ENCODE measurements around the gene ISCA2. TPM values are rescaled to one million over a fixed set of nuclear protein-coding genes. Genes with fewer than 3 reads are reported as not detected.

Gene ISCA2
- total RNA-seq, 1 experiment from 2014 or later = 37.5 TPM

GRCh38 chr14:74508292-74508731 is 14.7 kb downstream of the ISCA2 start:
- Mint-ChIP-seq H3K27ac (no peak overlapping the region; a peak in 1 of 7 replicates), H3K27me3 (ENCODE audit: low read depth) (peaks cover 23% of the 10 kb centered on the region), H3K4me1 (peaks cover 29 to 33% of the 10 kb centered on the region in 2 experiments), H3K36me3 (ENCODE audit: insufficient read depth in 1 of 3, low read depth in 3 of 3) (no peaks in the 10 kb centered on the region), H3K4me3 (no peak overlapping the region), H3K9me3 (no peaks in the 10 kb centered on the region)
- TF ChIP-seq CTCF (conservative IDR thresholded peaks at IDR 0.05) = peak; percentile 91
- H3K18ac ChIP-seq (ENCODE audit: insufficient read length, low read depth, low read length) = no peak overlapping the region
- H3K79me2 ChIP-seq (ENCODE audit: insufficient read depth, low read length) = no peaks in the 10 kb centered on the region
- H3K14ac ChIP-seq (ENCODE audit: insufficient read depth, low read length) = no peak overlapping the region
- H3K79me1 ChIP-seq (ENCODE audit: insufficient read depth, low read depth, low read length, poor library complexity, severe bottlenecking) = no peaks in the 10 kb centered on the region
- DNase-seq = peak; percentile 90
- no peak overlapping the region for H4K5ac ChIP-seq (ENCODE audit: insufficient read length, low read depth, low read length)
- H3K4me2 ChIP-seq (ENCODE audit: insufficient read depth, insufficient read length, low read length) = no peak overlapping the region
- WGBS (ENCODE audit: extremely low coverage, insufficient read length, low lambda C conversion rate) = no CpG with 5 or more reads among the region's 15 CpGs
- no peak overlapping the region for H2BK12ac ChIP-seq (ENCODE audit: insufficient read length, low read depth, low read length)
- H3K23ac ChIP-seq (ENCODE audit: insufficient read length, low read depth, low read length) = no peak overlapping the region
- no peak overlapping the region for H3K56ac ChIP-seq (ENCODE audit: insufficient read length, low read depth, low read length)
- no peaks in the 10 kb centered on the region for H3K9me3 ChIP-seq (ENCODE audit: control insufficient read depth, low read depth, low read length)
- H4K20me1 ChIP-seq (ENCODE audit: control insufficient read depth, insufficient read depth, insufficient read length) = no peaks in the 10 kb centered on the region
- no peak overlapping the region for H3K27ac ChIP-seq (ENCODE audit: insufficient read length, low read depth, low read length)
- no peak overlapping the region for H3T11ph ChIP-seq (ENCODE audit: low read length)
- H4K91ac ChIP-seq (ENCODE audit: insufficient read length, low read depth, low read length) = no peak overlapping the region
- peaks cover 5% of the 10 kb centered on the region; the same call in 1 of the 2 replicates for H3K4me1 ChIP-seq (ENCODE audit: insufficient read depth, low read length)
- H3K27me3 ChIP-seq (ENCODE audit: insufficient read depth, low read length) = no peaks in the 10 kb centered on the region
- no peak overlapping the region for H3K9ac ChIP-seq (ENCODE audit: extremely low read depth, insufficient read length, low read length)
- H3K23me2 ChIP-seq (ENCODE audit: insufficient read length, low read depth, low read length, poor library complexity, severe bottlenecking) = no peaks in the 10 kb centered on the region
- no peak overlapping the region for H4K8ac ChIP-seq (replicated peaks; ENCODE audit: insufficient read length, low read depth, low read length)
- no peak overlapping the region for H2AK5ac ChIP-seq (ENCODE audit: insufficient read length, low read length)
- no peak overlapping the region for H3K4ac ChIP-seq (ENCODE audit: low read depth, low read length)
- no peak overlapping the region for H2BK15ac ChIP-seq (ENCODE audit: low read depth, low read length)
- no peak overlapping the region for H2AFZ ChIP-seq (ENCODE audit: low read length)
- no peak overlapping the region for H2BK120ac ChIP-seq (ENCODE audit: low read depth, low read length, poor library complexity, severe bottlenecking)
- H2BK20ac ChIP-seq (ENCODE audit: low read depth, low read length, poor library complexity, severe bottlenecking) = no peak overlapping the region
- H2BK5ac ChIP-seq (ENCODE audit: insufficient read length, low read length) = no peak overlapping the region
